Neural progenitor cell (in vitro differentiated cells): ENCODE measurements around the gene CD300LB. TPM values are rescaled to one million over a fixed set of nuclear protein-coding genes. Genes with fewer than 3 reads are reported as not detected.

ENCODE experiments used
- DNase-seq: peaks from one replicate; pipeline ENCODE4 v3.0.0-alpha.2; 2016; ENCODE audit warnings: low spot score
- H2AFZ ChIP-seq: fragments of 200-600 bp; sonication (generic); replicated peaks from 2 replicates; pipeline ENCODE4 v1.6.1; 2016; ENCODE audit warnings: antibody characterized with exemption
- H3F3A ChIP-seq: fragments of 200-600 bp; sonication (generic); 2 replicates; pipeline ENCODE4 v1.6.1; 2016; ENCODE audit warnings: antibody characterized with exemption, low read depth
- H3K27ac ChIP-seq: fragments of 200-600 bp; sonication (generic); 2 replicates; pipeline ENCODE4 v1.5.1; 2016; ENCODE audit warnings: mild to moderate bottlenecking
- H3K27me3 ChIP-seq: fragments of 200-600 bp; sonication (generic); 2 replicates; pipeline ENCODE4 v1.6.1; 2016; ENCODE audit warnings: mild to moderate bottlenecking, moderate library complexity
- H3K36me3 ChIP-seq: fragments of 200-600 bp; sonication (generic); 2 replicates; pipeline ENCODE4 v1.5.1; 2016
- H3K4me1 ChIP-seq: fragments of 200-600 bp; sonication (generic); 2 replicates; pipeline ENCODE4 v1.6.1; 2016; ENCODE audit warnings: mixed run types
- H3K4me2 ChIP-seq: fragments of 200-600 bp; sonication (generic); 2 replicates; pipeline ENCODE4 v1.6.1; 2016
- H3K4me3 ChIP-seq: fragments of 200-600 bp; sonication (generic); 2 replicates; pipeline ENCODE4 v1.5.1; 2016
- H3K79me2 ChIP-seq: fragments of 200-600 bp; sonication (generic); 2 replicates; pipeline ENCODE4 v1.6.1; 2016; ENCODE audit warnings: low read depth
- H3K9ac ChIP-seq: fragments of 200-600 bp; sonication (generic); 2 replicates; pipeline ENCODE4 v1.6.1; 2016
- H3K9me3 ChIP-seq: fragments of 200-600 bp; sonication (generic); 2 replicates; pipeline ENCODE4 v1.5.1; 2016; ENCODE audit warnings: low read depth
- H4K20me1 ChIP-seq: fragments of 200-600 bp; sonication (generic); 2 replicates; pipeline ENCODE4 v1.6.1; 2016; ENCODE audit warnings: low read depth
- H3K27ac Mint-ChIP-seq: 3 replicates; pipeline ENCODE4 v1.8.0; 2021; ENCODE audit warnings: mixed read lengths
- H3K27me3 Mint-ChIP-seq: 2 replicates; pipeline ENCODE4 v1.8.0; 2022; ENCODE audit warnings: low read depth, mild to moderate bottlenecking, inconsistent platforms, moderate library complexity, mixed read lengths; ENCODE audit not compliant: insufficient read depth
- H3K36me3 Mint-ChIP-seq: 3 replicates; pipeline ENCODE4 v1.8.0; 2021; ENCODE audit warnings: mixed read lengths
- H3K4me1 Mint-ChIP-seq: 3 replicates; pipeline ENCODE4 v1.8.0; 2021; ENCODE audit warnings: mixed read lengths
- H3K4me3 Mint-ChIP-seq: 3 replicates; pipeline ENCODE4 v1.8.0; 2021; ENCODE audit warnings: mild to moderate bottlenecking, moderate library complexity, mixed read lengths
- H3K9me3 Mint-ChIP-seq: 3 replicates; pipeline ENCODE4 v1.8.0; 2020; ENCODE audit warnings: mixed read lengths
- CTCF ChIP-seq: fragments of 200-600 bp; sonication (generic); IDR thresholded peaks from 2 replicates; pipeline ENCODE4 v1.5.1; 2017; ENCODE audit warnings: antibody characterized with exemption, mild to moderate bottlenecking
- EZH2 ChIP-seq: fragments of 200-600 bp; sonication (generic); IDR thresholded peaks from 2 replicates; pipeline ENCODE4 v1.6.1; 2017; ENCODE audit warnings: antibody characterized with exemption, mild to moderate bottlenecking, moderate library complexity
- EZH2phosphoT487 ChIP-seq: fragments of 200-600 bp; sonication (generic); IDR thresholded peaks from 2 replicates; pipeline ENCODE4 v1.6.1; 2017; ENCODE audit warnings: antibody characterized with exemption
- total RNA-seq: library from RNA; depleted of rRNA; stranded (reverse); fragments of >200 nt; gene quantifications from 2 replicates; pipeline ENCODE4 v1.2.3, GENCODE V29; 2015; ENCODE audit warnings: low replicate concordance

Gene CD300LB
- total RNA-seq, 1 donor from 2014 or later, result not detected

DNA sequence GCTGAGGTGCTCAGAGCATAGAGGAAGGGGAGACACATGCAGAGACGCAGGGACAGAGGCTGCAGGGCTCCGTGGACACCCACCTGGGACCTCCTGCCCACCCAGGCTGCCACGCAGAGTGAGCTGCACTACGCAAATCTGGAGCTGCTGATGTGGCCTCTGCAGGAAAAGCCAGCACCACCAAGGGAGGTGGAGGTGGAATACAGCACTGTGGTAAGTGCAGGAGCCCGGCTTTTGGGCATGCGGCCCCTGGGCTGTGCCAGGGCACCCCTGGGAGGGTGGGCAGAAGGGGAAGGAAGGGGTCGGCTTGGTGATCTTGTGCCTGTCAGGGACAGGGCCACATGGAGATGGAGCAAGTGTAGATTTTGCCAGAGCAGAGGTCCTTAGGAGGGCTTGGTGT lies 49.7 kb downstream of the CD300LB start:
- Histone ChIP-seq H3F3A (no peaks in the 10 kb centered on the region), H3K4me2 (no peak overlapping the region), H3K79me2 (no peaks in the 10 kb centered on the region), H3K9me3 (no peaks in the 10 kb centered on the region), H3K4me3 (no peak overlapping the region), H3K27me3 (no peaks in the 10 kb centered on the region), H2AFZ (no peak overlapping the region), H3K36me3 (no peaks in the 10 kb centered on the region), H4K20me1 (no peaks in the 10 kb centered on the region), H3K9ac (no peak overlapping the region), H3K4me1 (no peaks in the 10 kb centered on the region), H3K27ac (no peak overlapping the region)
- Mint-ChIP-seq H3K36me3 (no peaks in the 10 kb centered on the region), H3K27ac (no peak overlapping the region), H3K27me3 (peaks cover 28% of the 10 kb centered on the region), H3K9me3 (no peaks in the 10 kb centered on the region), H3K4me3 (no peak overlapping the region), H3K4me1 (no peaks in the 10 kb centered on the region)
- DNase-seq, result no peak
- TF ChIP-seq EZH2phosphoT487 (no peak), EZH2 (no peak), CTCF (no peak)

DNA sequence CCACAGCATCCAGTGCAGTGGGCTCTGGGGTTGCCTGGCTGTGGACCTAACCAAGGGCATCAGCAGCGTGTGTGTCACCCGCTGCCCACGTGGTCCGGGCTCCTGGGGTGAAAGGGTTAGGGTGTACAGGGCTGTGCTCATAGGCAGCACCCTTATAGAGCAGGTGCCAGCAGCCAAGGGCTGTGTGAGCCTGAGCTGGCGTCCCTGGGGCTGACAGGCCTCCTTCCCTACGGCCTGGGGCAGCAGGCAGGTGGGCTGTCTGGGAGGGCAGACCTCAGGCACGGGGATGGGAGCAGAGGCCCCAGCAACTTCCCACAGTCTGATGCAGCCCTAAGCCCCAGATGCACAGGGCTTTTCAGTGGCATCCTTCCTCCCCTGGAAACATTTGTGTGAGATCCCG lies 51.0 kb downstream of the CD300LB start:
- Histone ChIP-seq H3K4me3 (no peak overlapping the region), H4K20me1 (no peaks in the 10 kb centered on the region), H3K9me3 (no peaks in the 10 kb centered on the region), H3K4me2 (no peak overlapping the region), H3K27ac (no peak overlapping the region), H3K9ac (no peak overlapping the region), H3K4me1 (no peaks in the 10 kb centered on the region), H3K79me2 (no peaks in the 10 kb centered on the region), H2AFZ (no peak overlapping the region), H3K27me3 (no peaks in the 10 kb centered on the region), H3F3A (no peaks in the 10 kb centered on the region), H3K36me3 (no peaks in the 10 kb centered on the region)
- Mint-ChIP-seq H3K4me1 (no peaks in the 10 kb centered on the region), H3K9me3 (peaks cover 7% of the 10 kb centered on the region), H3K27ac (no peak overlapping the region), H3K27me3 (peaks cover 36% of the 10 kb centered on the region), H3K4me3 (no peak overlapping the region), H3K36me3 (no peaks in the 10 kb centered on the region)
- TF ChIP-seq CTCF, result no peak
- no peak for TF ChIP-seq EZH2phosphoT487
- no peak for TF ChIP-seq EZH2
- DNase-seq, result no peak

- no peaks in the 10 kb centered on the region for H3K36me3 Mint-ChIP-seq
- DNase-seq, result no peak
- Histone ChIP-seq H4K20me1 (no peaks in the 10 kb centered on the region), H3K4me3 (no peak overlapping the region), H3K4me2 (no peak overlapping the region), H2AFZ (no peak overlapping the region), H3F3A (no peaks in the 10 kb centered on the region), H3K36me3 (no peaks in the 10 kb centered on the region), H3K9me3 (no peaks in the 10 kb centered on the region), H3K9ac (no peak overlapping the region), H3K4me1 (no peaks in the 10 kb centered on the region), H3K79me2 (no peaks in the 10 kb centered on the region), H3K27me3 (no peaks in the 10 kb centered on the region), H3K27ac (no peak overlapping the region)
- H3K27ac Mint-ChIP-seq, result no peak overlapping the region
- H3K4me3 Mint-ChIP-seq, result no peak overlapping the region
- H3K27me3 Mint-ChIP-seq, result peaks cover 43% of the 10 kb centered on the region
- no peak for TF ChIP-seq EZH2phosphoT487
- TF ChIP-seq CTCF, result no peak
- no peak for TF ChIP-seq EZH2
- H3K9me3 Mint-ChIP-seq, result peaks cover 9% of the 10 kb centered on the region
- peaks cover 4% of the 10 kb centered on the region for H3K4me1 Mint-ChIP-seq
Observed at GRCh38 chr17:74478420-74479100, 52.7 kb downstream of the CD300LB start.
